GM12892 (cell line): ENCODE data around the gene ATPAF1.

Source experiments
- POLR2A ChIP-seq: IDR thresholded peaks from 2 replicates; pipeline ENCODE4 v1.6.1; 2011; ENCODE audit warnings: low read depth, low read length, control low read depth
- POLR2AphosphoS5 ChIP-seq: IDR thresholded peaks from 2 replicates; pipeline ENCODE4 v1.6.1; 2011; ENCODE audit warnings: low read depth, low read length, control low read depth
- TAF1 ChIP-seq: IDR thresholded peaks from 2 replicates; pipeline ENCODE4 v1.6.1; 2011; ENCODE audit warnings: low read depth, mild to moderate bottlenecking, control low read depth, low read length, borderline replicate concordance

DNA sequence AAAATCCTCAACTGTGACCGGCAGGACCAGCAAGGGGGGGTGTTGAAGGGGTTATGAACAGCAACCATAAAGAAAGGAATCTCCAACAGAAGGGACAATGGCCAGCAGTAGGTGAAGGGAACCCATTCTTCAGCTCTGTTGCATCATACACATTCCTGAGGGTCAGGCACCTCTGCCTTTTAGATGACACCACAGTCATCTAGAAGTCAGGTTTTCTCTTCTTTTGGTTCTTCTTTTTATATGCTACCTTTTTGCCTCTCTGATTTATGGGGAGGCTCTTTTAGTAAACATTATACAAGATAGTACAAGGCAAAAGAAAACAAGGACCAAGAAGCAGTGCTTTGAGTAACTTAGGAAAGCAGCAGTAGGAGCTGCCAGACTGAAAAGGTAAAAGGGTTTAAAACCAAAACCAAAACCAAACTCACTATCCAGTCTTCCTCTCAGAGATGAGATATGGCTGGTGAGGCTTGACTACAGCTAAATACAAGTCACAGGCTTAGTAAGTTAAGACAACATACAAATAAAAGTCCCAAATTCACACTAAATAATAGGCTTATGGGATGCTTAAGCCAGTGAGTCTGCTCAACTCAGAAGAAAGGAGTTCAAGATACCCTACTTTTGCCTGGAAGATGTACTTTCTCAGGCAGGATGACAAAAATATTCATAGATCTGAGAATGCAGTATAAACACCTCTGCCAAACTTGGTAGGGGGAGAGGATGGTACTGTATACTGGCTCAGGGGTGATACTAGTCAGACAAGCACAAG is 7.6 kb upstream of the ATPAF1 start:
- TF ChIP-seq TAF1 (no peak), POLR2A (no peak), POLR2AphosphoS5 (no peak)
